Measurements from ENCODE around the gene GMDS.
A peak's percentile ranks its signal among the peaks of the same experiment; 100 is the strongest.

GMDS gene

GRCh38 chr6:2004888-2005287 is 240.5 kb downstream of the GMDS start:
- H2BK120ac ChIP-seq (ENCODE audit: insufficient read depth, low read length, poor library complexity) = no peak overlapping the region
- H4K8ac ChIP-seq (ENCODE audit: low read depth, low read length) = no peak overlapping the region
- H3K36me3 ChIP-seq (ENCODE audit: control insufficient read depth in 1 of 2, insufficient read depth in 2 of 2, low read length in 2 of 2) = no peaks in the 10 kb centered on the region
- no peak overlapping the region for H2BK5ac ChIP-seq (ENCODE audit: low read depth, low read length, poor library complexity)
- no peak overlapping the region for H4K91ac ChIP-seq (ENCODE audit: low read depth, low read length)
- H2BK12ac ChIP-seq (ENCODE audit: low read length) = no peak overlapping the region
- H3K18ac ChIP-seq (ENCODE audit: low read length) = no peak overlapping the region
- H4K12ac ChIP-seq (ENCODE audit: low read depth, low read length) = no peak overlapping the region
- H3K79me1 ChIP-seq (ENCODE audit: low read length) = no peaks in the 10 kb centered on the region
- H2AK5ac ChIP-seq (ENCODE audit: low read length) = no peak overlapping the region
- H3K79me2 ChIP-seq (ENCODE audit: control insufficient read depth, insufficient read depth, low read length, poor library complexity) = no peaks in the 10 kb centered on the region
- H3K4me3 ChIP-seq (ENCODE audit: low read depth, low read length) = no peak overlapping the region
- H3K4ac ChIP-seq (ENCODE audit: low read depth, low read length) = no peak overlapping the region
- no peaks in the 10 kb centered on the region for H3K4me1 ChIP-seq (ENCODE audit: control insufficient read depth in 1 of 2, insufficient read depth in 2 of 2, low read length in 2 of 2)
- no peaks in the 10 kb centered on the region for H3K27me3 ChIP-seq (ENCODE audit: insufficient read depth, low read length)
- no peak overlapping the region for H3K14ac ChIP-seq (ENCODE audit: low read length)
- no peak overlapping the region for H2AFZ ChIP-seq (ENCODE audit: insufficient read depth, low read length, poor library complexity)
- no peaks in the 10 kb centered on the region for H3K9me3 ChIP-seq (ENCODE audit: insufficient read depth, low read depth, low read length)
- DNase-seq = no peak
- H3K27ac ChIP-seq (ENCODE audit: low read depth, low read length) = no peak overlapping the region
- WGBS (ENCODE audit: extremely low coverage, insufficient coverage, insufficient read length) = no CpG with 5 or more reads among the region's 3 CpGs
- H3K9ac ChIP-seq (ENCODE audit: low read length) = no peak overlapping the region
- H3K23ac ChIP-seq (ENCODE audit: low read length) = no peak overlapping the region
- no peak overlapping the region for H3K4me2 ChIP-seq (ENCODE audit: low read length)

- H3K4me1 ChIP-seq (ENCODE audit: control insufficient read depth in 1 of 2, insufficient read depth in 2 of 2, low read length in 2 of 2) = no peaks in the 10 kb centered on the region
- H3K4me3 ChIP-seq (ENCODE audit: low read depth, low read length) = no peak overlapping the region
- H3K18ac ChIP-seq (ENCODE audit: low read length) = no peak overlapping the region
- no peak overlapping the region for H4K12ac ChIP-seq (ENCODE audit: low read depth, low read length)
- H3K79me1 ChIP-seq (ENCODE audit: low read length) = no peaks in the 10 kb centered on the region
- no peak for DNase-seq
- no peak overlapping the region for H3K14ac ChIP-seq (ENCODE audit: low read length)
- H2AK5ac ChIP-seq (ENCODE audit: low read length) = no peak overlapping the region
- H3K4me2 ChIP-seq (ENCODE audit: low read length) = no peak overlapping the region
- H4K91ac ChIP-seq (ENCODE audit: low read depth, low read length) = no peak overlapping the region
- no peak overlapping the region for H4K8ac ChIP-seq (ENCODE audit: low read depth, low read length)
- no peak overlapping the region for H2BK12ac ChIP-seq (ENCODE audit: low read length)
- no peak overlapping the region for H2AFZ ChIP-seq (ENCODE audit: insufficient read depth, low read length, poor library complexity)
- no peak overlapping the region for H2BK5ac ChIP-seq (ENCODE audit: low read depth, low read length, poor library complexity)
- H2BK120ac ChIP-seq (ENCODE audit: insufficient read depth, low read length, poor library complexity) = no peak overlapping the region
- WGBS (ENCODE audit: extremely low coverage, insufficient coverage, insufficient read length) = no CpG with 5 or more reads among the region's 2 CpGs
- H3K9ac ChIP-seq (ENCODE audit: low read length) = no peak overlapping the region
- no peak overlapping the region for H3K27ac ChIP-seq (ENCODE audit: low read depth, low read length)
- no peaks in the 10 kb centered on the region for H3K79me2 ChIP-seq (ENCODE audit: control insufficient read depth, insufficient read depth, low read length, poor library complexity)
- H3K9me3 ChIP-seq (ENCODE audit: insufficient read depth, low read depth, low read length) = no peaks in the 10 kb centered on the region
- H3K36me3 ChIP-seq (ENCODE audit: control insufficient read depth in 1 of 2, insufficient read depth in 2 of 2, low read length in 2 of 2) = no peaks in the 10 kb centered on the region
- no peaks in the 10 kb centered on the region for H3K27me3 ChIP-seq (ENCODE audit: insufficient read depth, low read length)
- H3K23ac ChIP-seq (ENCODE audit: low read length) = no peak overlapping the region
- H3K4ac ChIP-seq (ENCODE audit: low read depth, low read length) = no peak overlapping the region
Measured at GRCh38 chr6:2000962-2001361, 244.4 kb downstream of the GMDS start.

- Histone ChIP-seq H2BK120ac (ENCODE audit: insufficient read depth, low read length, poor library complexity) (no peak overlapping the region), H2AK5ac (ENCODE audit: low read length) (no peak overlapping the region)
Measured at GRCh38 chr6:1997702-1998101, 247.7 kb downstream of the GMDS start.

GRCh38 chr6:1995636-1996035 is 249.8 kb downstream of the GMDS start:
- Histone ChIP-seq H2AFZ (ENCODE audit: insufficient read depth, low read length, poor library complexity) (no peak overlapping the region), H3K4me1 (ENCODE audit: control insufficient read depth in 1 of 2, insufficient read depth in 2 of 2, low read length in 2 of 2) (no peaks in the 10 kb centered on the region), H4K8ac (ENCODE audit: low read depth, low read length) (no peak overlapping the region), H2BK12ac (ENCODE audit: low read length) (no peak overlapping the region), H3K27ac (ENCODE audit: low read depth, low read length) (no peak overlapping the region), H3K23ac (ENCODE audit: low read length) (no peak overlapping the region), H3K4ac (ENCODE audit: low read depth, low read length) (no peak overlapping the region), H3K27me3 (ENCODE audit: insufficient read depth, low read length) (no peaks in the 10 kb centered on the region), H3K9me3 (ENCODE audit: insufficient read depth, low read depth, low read length) (peaks cover 2% of the 10 kb centered on the region), H3K9ac (ENCODE audit: low read length) (no peak overlapping the region), H2AK5ac (ENCODE audit: low read length) (no peak overlapping the region), H3K36me3 (ENCODE audit: control insufficient read depth in 1 of 2, insufficient read depth in 2 of 2, low read length in 2 of 2) (no peaks in the 10 kb centered on the region), H2BK120ac (ENCODE audit: insufficient read depth, low read length, poor library complexity) (no peak overlapping the region), H3K18ac (ENCODE audit: low read length) (no peak overlapping the region), H3K4me2 (ENCODE audit: low read length) (no peak overlapping the region), H3K4me3 (ENCODE audit: low read depth, low read length) (no peak overlapping the region), H2BK5ac (ENCODE audit: low read depth, low read length, poor library complexity) (no peak overlapping the region), H4K12ac (ENCODE audit: low read depth, low read length) (no peak overlapping the region), H3K79me2 (ENCODE audit: control insufficient read depth, insufficient read depth, low read length, poor library complexity) (no peaks in the 10 kb centered on the region), H4K91ac (ENCODE audit: low read depth, low read length) (no peak overlapping the region), H3K79me1 (ENCODE audit: low read length) (no peaks in the 10 kb centered on the region), H3K14ac (ENCODE audit: low read length) (no peak overlapping the region)
- no CpG with 5 or more reads among the region's 2 CpGs for WGBS (ENCODE audit: extremely low coverage, insufficient coverage, insufficient read length)
- DNase-seq = peak in 1 of 2 donors; percentile 32

More at GRCh38 chr6:1997702-1998101, 247.7 kb downstream of the GMDS start:
- no peak overlapping the region for H2BK12ac ChIP-seq (ENCODE audit: low read length)
- no peak overlapping the region for H3K4ac ChIP-seq (ENCODE audit: low read depth, low read length)
- H4K12ac ChIP-seq (ENCODE audit: low read depth, low read length) = no peak overlapping the region
- WGBS (ENCODE audit: extremely low coverage, insufficient coverage, insufficient read length) = no CpG with 5 or more reads among the region's 3 CpGs
- no peak overlapping the region for H4K8ac ChIP-seq (ENCODE audit: low read depth, low read length)
- no peak overlapping the region for H3K18ac ChIP-seq (ENCODE audit: low read length)
- no peaks in the 10 kb centered on the region for H3K4me1 ChIP-seq (ENCODE audit: control insufficient read depth in 1 of 2, insufficient read depth in 2 of 2, low read length in 2 of 2)
- H3K9ac ChIP-seq (ENCODE audit: low read length) = no peak overlapping the region
- no peak for DNase-seq
- no peaks in the 10 kb centered on the region for H3K79me1 ChIP-seq (ENCODE audit: low read length)
- H3K27me3 ChIP-seq (ENCODE audit: insufficient read depth, low read length) = no peaks in the 10 kb centered on the region
- no peaks in the 10 kb centered on the region for H3K79me2 ChIP-seq (ENCODE audit: control insufficient read depth, insufficient read depth, low read length, poor library complexity)
- no peak overlapping the region for H2AFZ ChIP-seq (ENCODE audit: insufficient read depth, low read length, poor library complexity)
- no peak overlapping the region for H3K14ac ChIP-seq (ENCODE audit: low read length)
- no peaks in the 10 kb centered on the region for H3K9me3 ChIP-seq (ENCODE audit: insufficient read depth, low read depth, low read length)
- H3K27ac ChIP-seq (ENCODE audit: low read depth, low read length) = no peak overlapping the region
- no peaks in the 10 kb centered on the region for H3K36me3 ChIP-seq (ENCODE audit: control insufficient read depth in 1 of 2, insufficient read depth in 2 of 2, low read length in 2 of 2)
- H3K4me2 ChIP-seq (ENCODE audit: low read length) = no peak overlapping the region
- H3K4me3 ChIP-seq (ENCODE audit: low read depth, low read length) = no peak overlapping the region
- H2BK5ac ChIP-seq (ENCODE audit: low read depth, low read length, poor library complexity) = no peak overlapping the region
- no peak overlapping the region for H4K91ac ChIP-seq (ENCODE audit: low read depth, low read length)
- H3K23ac ChIP-seq (ENCODE audit: low read length) = no peak overlapping the region
